ENCODE data around the gene WDR88.
"Not testable (repeated sequence)": the region's sequence is repeated elsewhere in the genome, so short reads cannot be mapped to it uniquely, and the experiment has no call there.

DNA sequence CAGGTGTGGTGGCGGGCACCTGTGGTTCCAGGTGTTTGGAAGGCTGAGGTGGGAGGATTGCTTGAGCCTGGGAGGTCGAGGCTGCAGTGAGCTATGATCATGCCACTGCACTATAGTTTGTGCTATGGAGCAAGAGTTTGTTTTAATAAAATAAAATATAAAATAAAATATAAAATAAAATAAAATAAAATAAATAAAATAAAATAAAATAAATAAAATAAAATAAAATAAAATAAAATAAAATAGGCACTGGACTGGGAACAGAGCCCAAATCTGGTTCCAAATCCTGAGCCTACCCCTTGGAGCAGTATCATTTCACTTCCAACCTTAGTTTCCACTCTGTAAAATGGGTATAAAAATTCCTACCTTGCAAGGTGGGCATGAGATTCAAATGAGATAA lies 90.3 kb downstream of the WDR88 start:
- TF ChIP-seq, protein P1, sequence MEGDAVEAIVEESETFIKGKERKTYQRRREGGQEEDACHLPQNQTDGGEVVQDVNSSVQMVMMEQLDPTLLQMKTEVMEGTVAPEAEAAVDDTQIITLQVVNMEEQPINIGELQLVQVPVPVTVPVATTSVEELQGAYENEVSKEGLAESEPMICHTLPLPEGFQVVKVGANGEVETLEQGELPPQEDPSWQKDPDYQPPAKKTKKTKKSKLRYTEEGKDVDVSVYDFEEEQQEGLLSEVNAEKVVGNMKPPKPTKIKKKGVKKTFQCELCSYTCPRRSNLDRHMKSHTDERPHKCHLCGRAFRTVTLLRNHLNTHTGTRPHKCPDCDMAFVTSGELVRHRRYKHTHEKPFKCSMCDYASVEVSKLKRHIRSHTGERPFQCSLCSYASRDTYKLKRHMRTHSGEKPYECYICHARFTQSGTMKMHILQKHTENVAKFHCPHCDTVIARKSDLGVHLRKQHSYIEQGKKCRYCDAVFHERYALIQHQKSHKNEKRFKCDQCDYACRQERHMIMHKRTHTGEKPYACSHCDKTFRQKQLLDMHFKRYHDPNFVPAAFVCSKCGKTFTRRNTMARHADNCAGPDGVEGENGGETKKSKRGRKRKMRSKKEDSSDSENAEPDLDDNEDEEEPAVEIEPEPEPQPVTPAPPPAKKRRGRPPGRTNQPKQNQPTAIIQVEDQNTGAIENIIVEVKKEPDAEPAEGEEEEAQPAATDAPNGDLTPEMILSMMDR (IDR thresholded peaks at IDR 0.05) = not testable (repeated sequence)
- TF ChIP-seq EZH2 (IDR thresholded peaks at IDR 0.05; ENCODE audit: borderline replicate concordance, insufficient read depth, low read depth, low read length, poor library complexity, severe bottlenecking) = not testable (repeated sequence)
